ENCODE data around the gene CALM1.

DNA sequence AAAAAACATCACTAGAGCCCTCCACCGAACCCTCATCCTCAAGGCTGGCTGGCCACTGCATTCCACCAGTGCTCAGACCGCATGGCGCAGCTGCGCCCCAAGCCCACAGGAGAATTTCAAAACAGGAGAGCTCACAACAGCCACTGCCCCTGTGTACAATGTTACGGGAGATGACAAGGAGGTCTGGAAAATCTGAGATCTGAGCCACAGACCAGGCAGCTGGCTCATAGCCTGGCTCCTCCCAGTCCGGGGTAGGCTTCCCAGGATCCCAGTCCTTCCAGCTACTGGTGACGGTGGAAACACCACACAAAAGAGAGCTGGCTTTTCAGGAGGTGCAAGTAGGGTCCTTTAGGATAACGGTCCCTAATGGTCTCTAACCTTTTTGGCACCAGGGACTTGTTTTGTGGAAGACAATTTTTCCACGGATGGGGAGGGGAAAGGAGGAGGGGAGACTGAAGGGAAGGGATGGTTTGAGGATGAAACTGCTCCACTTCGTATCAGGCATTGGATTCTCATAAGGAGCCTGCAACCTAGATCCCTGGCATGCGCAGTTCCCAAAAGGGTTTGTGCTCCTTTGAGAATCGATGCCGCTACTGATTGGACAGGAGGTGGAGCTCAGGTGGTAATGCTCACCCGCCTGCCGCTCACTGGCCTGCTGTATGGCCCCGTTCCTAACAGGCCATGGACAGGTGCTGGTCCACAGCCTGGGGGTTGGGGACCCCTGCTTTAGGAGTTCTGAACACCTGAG is 42.1 kb upstream of the CALM1 start:
- TF ChIP-seq POLR2A (IDR thresholded peaks at IDR 0.05; ENCODE audit: low read depth, low read length) = no peak
- no peak for TF ChIP-seq POLR2AphosphoS5 (IDR thresholded peaks at IDR 0.05; ENCODE audit: low read depth, low read length)

Data from GM12892 (cell line).